HEK293T (cell line): ENCODE data around the gene FOXP4.

Experiments
- ARNT ChIP-seq: fragments of 450-650 bp; IDR thresholded peaks from 2 replicates; pipeline ENCODE4 v1.6.1; 2017; ENCODE audit warnings: mild to moderate bottlenecking
- BHLHE40 ChIP-seq: fragments of 450-650 bp; IDR thresholded peaks from 2 replicates; pipeline ENCODE4 v1.6.1; 2016; ENCODE audit warnings: mild to moderate bottlenecking, moderate library complexity, borderline replicate concordance
- CTBP1 ChIP-seq: fragments of 450-650 bp; IDR thresholded peaks from 2 replicates; pipeline ENCODE4 v1.6.1; 2016; ENCODE audit warnings: borderline replicate concordance
- FOXA1 ChIP-seq: fragments of 450-650 bp; IDR thresholded peaks from 2 replicates; pipeline ENCODE4 v1.6.1; 2016; ENCODE audit warnings: mild to moderate bottlenecking
- FOXK2 ChIP-seq: fragments of 450-650 bp; IDR thresholded peaks from 2 replicates; pipeline ENCODE4 v1.6.1; 2016; ENCODE audit warnings: mild to moderate bottlenecking
- FOXM1 ChIP-seq: fragments of 450-650 bp; IDR thresholded peaks from 2 replicates; pipeline ENCODE4 v1.6.1; 2017; ENCODE audit warnings: mild to moderate bottlenecking, borderline replicate concordance
- TARDBP ChIP-seq: fragments of 450-650 bp; IDR thresholded peaks from 2 replicates; pipeline ENCODE4 v1.6.1; 2016
- TF ChIP-seq, protein P1 (sequence below): fragments of 450-650 bp; IDR thresholded peaks from 2 replicates; pipeline ENCODE4 v1.6.1; 2016

DNA sequence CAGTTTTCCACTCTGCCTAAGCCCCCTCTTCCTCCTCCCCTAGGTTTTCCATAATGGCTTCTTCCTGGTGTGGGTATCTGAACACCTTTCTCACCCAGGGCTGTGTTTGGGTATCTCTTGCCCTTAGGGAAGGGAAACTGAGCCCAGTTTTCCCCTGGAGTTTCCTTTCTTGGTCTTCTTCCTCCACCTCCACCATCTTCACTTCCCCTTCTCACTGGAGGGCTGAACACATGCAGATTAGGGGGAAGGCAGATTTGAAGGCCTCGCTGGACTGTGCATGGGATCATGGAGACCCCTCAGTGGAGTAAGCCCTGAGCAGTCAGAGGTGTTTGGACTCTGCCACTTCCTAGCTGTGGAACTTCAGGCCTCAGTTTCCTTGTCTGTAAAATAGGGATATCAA lies 27.8 kb downstream of the FOXP4 start:
- TF ChIP-seq, protein P1, sequence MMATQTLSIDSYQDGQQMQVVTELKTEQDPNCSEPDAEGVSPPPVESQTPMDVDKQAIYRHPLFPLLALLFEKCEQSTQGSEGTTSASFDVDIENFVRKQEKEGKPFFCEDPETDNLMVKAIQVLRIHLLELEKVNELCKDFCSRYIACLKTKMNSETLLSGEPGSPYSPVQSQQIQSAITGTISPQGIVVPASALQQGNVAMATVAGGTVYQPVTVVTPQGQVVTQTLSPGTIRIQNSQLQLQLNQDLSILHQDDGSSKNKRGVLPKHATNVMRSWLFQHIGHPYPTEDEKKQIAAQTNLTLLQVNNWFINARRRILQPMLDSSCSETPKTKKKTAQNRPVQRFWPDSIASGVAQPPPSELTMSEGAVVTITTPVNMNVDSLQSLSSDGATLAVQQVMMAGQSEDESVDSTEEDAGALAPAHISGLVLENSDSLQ, result no peak
- no peak for TF ChIP-seq FOXM1
- no peak for TF ChIP-seq FOXA1
- no peak for TF ChIP-seq ARNT
- no peak for TF ChIP-seq BHLHE40
- TF ChIP-seq FOXK2, result no peak
- TF ChIP-seq TARDBP, result no peak
- TF ChIP-seq CTBP1, result no peak
